Measurements from ENCODE around the gene SLC30A5.

GRCh38 chr5:69075522-69076179 is 18.2 kb upstream of the SLC30A5 start:
- no peak for TF ChIP-seq CTCF (conservative IDR thresholded peaks at IDR 0.05; ENCODE audit: low read depth, low read length)
- no peak for TF ChIP-seq EZH2 (IDR thresholded peaks at IDR 0.05; ENCODE audit: low read length, unreplicated experiment)
- no peak for TF ChIP-seq EZH2phosphoT487 (IDR thresholded peaks at IDR 0.05; ENCODE audit: borderline replicate concordance, low read length)
